Natural killer cell treated with Interleukin-12 subunit alpha and Interleukin-12 subunit beta and Interleukin-15 and Interleukin-18, amount 100 ng/mL, for 72 hours (primary cell): ENCODE data around the gene CCDC110. TPM values are rescaled to one million over a fixed set of nuclear protein-coding genes. Genes with fewer than 3 reads are reported as not detected.

ENCODE experiments used
- ATAC-seq, 2 donors: fragments of 150-1000 bp; cut with Tn5 transposase in 1 of 2; sonication (Bioruptor Pico), chemical (Tn5 transposase) in 1 of 2; 2 replicates each; pipeline ENCODE4 v1.10.0; 2021
- DNase-seq: peaks from one replicate; pipeline ENCODE4 v3.0.0; 2022; ENCODE audit warnings: low spot score
- H3K27ac Mint-ChIP-seq, 2 donors: 1 replicate in 1 of 2; 2 replicates in 1 of 2; pipeline ENCODE4 v1.8.0; 2022; ENCODE audit warnings: mixed read lengths in 2 of 2, mild to moderate bottlenecking in 1 of 2, moderate library complexity in 1 of 2
- H3K27me3 Mint-ChIP-seq, 2 donors: 1 replicate in 1 of 2; 2 replicates in 1 of 2; pipeline ENCODE4 v1.8.0; 2022; ENCODE audit warnings: mixed read lengths in 2 of 2
- H3K36me3 Mint-ChIP-seq: one replicate; pipeline ENCODE4 v1.8.0; 2022; ENCODE audit warnings: mixed read lengths
- H3K4me1 Mint-ChIP-seq, 2 donors: 1 replicate in 1 of 2; 2 replicates in 1 of 2; pipeline ENCODE4 v1.8.0; 2022; ENCODE audit warnings: low read depth in 2 of 2, mixed read lengths in 2 of 2, mild to moderate bottlenecking in 1 of 2
- H3K4me3 Mint-ChIP-seq: one replicate; pipeline ENCODE4 v1.8.0; 2022; ENCODE audit warnings: mixed read lengths
- H3K9me3 Mint-ChIP-seq: 2 replicates; pipeline ENCODE4 v1.8.0; 2022; ENCODE audit warnings: mixed read lengths
- total RNA-seq, 2 donors: library from RNA; stranded (reverse); gene quantifications; one replicate each; pipeline ENCODE4 v1.2.3, GENCODE V29; 2022

CCDC110 gene
- total RNA-seq, 2 donors from 2014 or later, result not detected

- no peaks in the 10 kb centered on the region for H3K9me3 Mint-ChIP-seq
- H3K27me3 Mint-ChIP-seq, result peaks cover 20 to 49% of the 10 kb centered on the region in 2 donors
- ATAC-seq (no peak), DNase-seq (no peak)
- H3K36me3 Mint-ChIP-seq, result no peaks in the 10 kb centered on the region
- H3K4me3 Mint-ChIP-seq, result no peak overlapping the region
- no peak overlapping the region for H3K27ac Mint-ChIP-seq
- peaks cover 3 to 5% of the 10 kb centered on the region in 2 donors for H3K4me1 Mint-ChIP-seq
Measured at GRCh38 chr4:185465707-185466106, 5.8 kb downstream of the CCDC110 start.

- no peaks in the 10 kb centered on the region for H3K9me3 Mint-ChIP-seq
- no peak overlapping the region for H3K4me3 Mint-ChIP-seq
- H3K4me1 Mint-ChIP-seq, result no peaks in the 10 kb centered on the region
- DNase-seq (no peak), ATAC-seq (no peak)
- H3K36me3 Mint-ChIP-seq, result no peaks in the 10 kb centered on the region
- no peak overlapping the region for H3K27ac Mint-ChIP-seq
- peaks cover 24 to 57% of the 10 kb centered on the region in 2 donors for H3K27me3 Mint-ChIP-seq
Measured at GRCh38 chr4:185464887-185465286, 6.6 kb downstream of the CCDC110 start.

- DNase-seq (no peak), ATAC-seq (no peak)
- H3K9me3 Mint-ChIP-seq, result no peaks in the 10 kb centered on the region
- H3K36me3 Mint-ChIP-seq, result no peaks in the 10 kb centered on the region
- H3K27ac Mint-ChIP-seq, result no peak overlapping the region
- peaks cover 28 to 61% of the 10 kb centered on the region in 2 donors for H3K27me3 Mint-ChIP-seq
- H3K4me3 Mint-ChIP-seq, result no peak overlapping the region
- H3K4me1 Mint-ChIP-seq, result no peaks in the 10 kb centered on the region
Measured at GRCh38 chr4:185464183-185464582, 7.3 kb downstream of the CCDC110 start.

DNA sequence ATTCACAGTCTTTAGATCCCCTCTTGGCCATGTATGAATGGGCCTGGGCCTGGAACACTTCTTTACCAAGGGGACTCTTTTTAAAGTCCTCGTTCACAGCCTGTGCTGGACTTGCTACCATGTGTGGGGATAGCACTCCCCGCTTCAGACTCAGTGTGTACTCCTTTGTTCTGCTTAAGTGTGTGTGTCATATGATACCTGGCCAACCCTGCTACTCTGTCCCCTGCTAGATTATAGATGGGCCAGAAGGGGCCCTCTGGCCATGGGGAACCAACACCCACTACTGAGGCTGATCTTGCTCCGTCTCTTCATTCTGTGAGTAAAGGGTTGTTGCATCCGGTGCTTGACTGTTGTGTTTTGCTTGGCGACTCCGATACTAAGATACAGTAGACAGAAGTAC is 8.0 kb downstream of the CCDC110 start:
- Mint-ChIP-seq H3K9me3 (no peaks in the 10 kb centered on the region), H3K36me3 (no peaks in the 10 kb centered on the region), H3K27me3 (peaks cover 31 to 63% of the 10 kb centered on the region in 2 donors), H3K4me3 (no peak overlapping the region), H3K27ac (no peak overlapping the region), H3K4me1 (no peaks in the 10 kb centered on the region)
- DNase-seq (no peak), ATAC-seq (peak in 1 of 2 donors; percentile 61)

DNA sequence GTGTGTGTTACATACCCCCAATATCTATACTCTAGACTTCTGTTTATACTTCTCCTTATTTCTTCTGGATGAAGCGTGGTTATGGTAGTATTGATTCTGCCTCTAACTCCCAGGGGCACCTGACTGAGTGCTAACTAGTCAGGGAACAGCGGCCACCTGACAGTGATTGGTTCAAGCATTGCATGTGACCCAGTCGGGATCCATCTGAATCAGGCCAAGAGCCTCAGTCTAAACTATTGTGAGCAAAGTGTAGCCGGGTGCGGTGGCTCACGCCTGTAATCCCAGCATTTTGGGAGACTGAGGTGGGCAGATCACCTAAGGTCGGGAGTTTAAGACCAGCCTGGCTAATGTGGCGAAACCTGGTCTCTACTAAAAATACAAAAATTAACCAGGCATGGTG is 10.0 kb downstream of the CCDC110 start:
- Mint-ChIP-seq H3K36me3 (no peaks in the 10 kb centered on the region), H3K9me3 (no peaks in the 10 kb centered on the region), H3K4me3 (no peak overlapping the region), H3K4me1 (no peaks in the 10 kb centered on the region), H3K27me3 (peaks cover 30 to 64% of the 10 kb centered on the region in 2 donors), H3K27ac (no peak overlapping the region)
- DNase-seq (no peak), ATAC-seq (no peak)

DNA sequence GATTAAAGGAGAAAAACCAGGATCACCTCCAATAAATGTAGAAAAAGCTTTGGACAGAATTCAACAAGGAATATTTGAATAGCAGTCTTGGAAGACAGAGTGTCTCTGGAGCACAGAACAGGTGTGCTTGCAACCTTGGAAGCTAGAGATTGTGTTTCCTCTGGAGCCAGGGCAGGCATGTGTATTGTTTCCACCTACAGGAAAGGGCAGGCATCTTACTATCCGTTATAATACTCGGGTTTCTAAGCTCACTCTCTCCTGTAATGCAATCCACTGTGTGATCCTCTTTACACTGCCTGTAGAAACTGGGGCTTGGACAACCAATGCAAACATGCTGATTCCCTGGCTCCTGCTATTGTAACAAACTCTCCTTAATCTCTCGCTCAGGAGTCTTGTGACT is 14.4 kb downstream of the CCDC110 start:
- no peak overlapping the region for H3K4me3 Mint-ChIP-seq
- H3K9me3 Mint-ChIP-seq, result no peaks in the 10 kb centered on the region
- no peaks in the 10 kb centered on the region for H3K36me3 Mint-ChIP-seq
- DNase-seq (no peak), ATAC-seq (no peak)
- no peaks in the 10 kb centered on the region for H3K4me1 Mint-ChIP-seq
- H3K27ac Mint-ChIP-seq, result no peak overlapping the region
- H3K27me3 Mint-ChIP-seq, result peaks cover 30 to 48% of the 10 kb centered on the region in 2 donors

DNA sequence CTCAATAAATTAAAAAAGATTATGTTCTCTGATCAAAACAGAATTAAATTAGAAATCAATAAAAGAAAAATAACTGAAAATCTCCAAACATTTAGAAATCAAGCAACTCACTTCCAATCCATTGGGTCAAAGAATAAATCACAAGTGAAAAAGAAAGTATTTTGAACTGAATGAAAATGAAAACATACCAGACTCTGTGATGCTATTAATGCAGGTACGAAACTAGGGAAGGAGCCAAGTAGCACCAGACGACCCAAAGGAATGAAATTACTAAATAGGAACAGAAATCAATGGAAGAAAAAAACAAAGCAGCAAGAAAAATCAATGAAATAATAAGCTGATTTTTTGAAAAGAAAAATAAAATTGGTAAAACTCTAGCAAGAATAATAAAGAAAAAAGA is 15.4 kb downstream of the CCDC110 start:
- no peaks in the 10 kb centered on the region for H3K36me3 Mint-ChIP-seq
- ATAC-seq (no peak), DNase-seq (no peak)
- no peak overlapping the region for H3K27ac Mint-ChIP-seq
- no peak overlapping the region for H3K4me3 Mint-ChIP-seq
- no peaks in the 10 kb centered on the region for H3K9me3 Mint-ChIP-seq
- no peaks in the 10 kb centered on the region for H3K4me1 Mint-ChIP-seq
- H3K27me3 Mint-ChIP-seq, result peaks cover 26 to 41% of the 10 kb centered on the region in 2 donors

GRCh38 chr4:185445209-185445608 is 26.3 kb downstream of the CCDC110 start:
- Mint-ChIP-seq H3K4me3 (no peak overlapping the region), H3K27me3 (peaks cover 2 to 25% of the 10 kb centered on the region in 2 donors), H3K9me3 (no peaks in the 10 kb centered on the region), H3K36me3 (no peaks in the 10 kb centered on the region), H3K4me1 (no peaks in the 10 kb centered on the region), H3K27ac (no peak overlapping the region)
- no peak for DNase-seq
- no peak for ATAC-seq

DNA sequence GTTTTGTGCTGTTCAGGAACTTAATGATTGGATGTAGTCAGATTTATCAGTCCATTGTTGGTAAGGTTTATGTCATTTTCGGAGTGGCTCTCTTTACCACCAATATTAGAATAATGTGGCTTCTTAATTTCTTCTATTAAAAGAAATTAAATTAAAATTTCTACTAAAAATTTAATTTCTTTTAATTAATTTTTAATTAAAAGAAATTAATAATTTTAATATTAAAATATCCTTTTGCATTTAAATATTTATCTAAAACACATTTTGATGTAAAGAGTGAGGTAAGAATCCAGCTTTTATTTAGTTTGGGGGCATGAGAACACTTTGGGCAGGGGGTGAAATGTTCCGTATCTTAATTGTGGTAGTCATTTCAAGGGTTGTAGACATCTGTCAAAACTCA is 30.1 kb downstream of the CCDC110 start:
- no peaks in the 10 kb centered on the region for H3K4me1 Mint-ChIP-seq
- DNase-seq (no peak), ATAC-seq (no peak)
- no peak overlapping the region for H3K4me3 Mint-ChIP-seq
- no peak overlapping the region for H3K27ac Mint-ChIP-seq
- no peaks in the 10 kb centered on the region for H3K36me3 Mint-ChIP-seq
- no peaks in the 10 kb centered on the region for H3K9me3 Mint-ChIP-seq
- H3K27me3 Mint-ChIP-seq, result peaks cover 2 to 17% of the 10 kb centered on the region in 2 donors

GRCh38 chr4:185437809-185438208 is 33.7 kb downstream of the CCDC110 start:
- Mint-ChIP-seq H3K36me3 (no peaks in the 10 kb centered on the region), H3K4me3 (no peak overlapping the region), H3K27me3 (peaks cover 2 to 11% of the 10 kb centered on the region in 2 donors), H3K27ac (no peak overlapping the region), H3K4me1 (no peaks in the 10 kb centered on the region), H3K9me3 (no peaks in the 10 kb centered on the region)
- ATAC-seq (peak in 1 of 2 donors; percentile 46), DNase-seq (no peak)

GRCh38 chr4:185435466-185435865 is 36.1 kb downstream of the CCDC110 start:
- Mint-ChIP-seq H3K9me3 (no peaks in the 10 kb centered on the region), H3K36me3 (no peaks in the 10 kb centered on the region), H3K27me3 (peaks cover 4 to 14% of the 10 kb centered on the region in 2 donors), H3K4me3 (no peak overlapping the region), H3K4me1 (no peaks in the 10 kb centered on the region), H3K27ac (no peak overlapping the region)
- DNase-seq, result no peak
- ATAC-seq, result no peak

DNA sequence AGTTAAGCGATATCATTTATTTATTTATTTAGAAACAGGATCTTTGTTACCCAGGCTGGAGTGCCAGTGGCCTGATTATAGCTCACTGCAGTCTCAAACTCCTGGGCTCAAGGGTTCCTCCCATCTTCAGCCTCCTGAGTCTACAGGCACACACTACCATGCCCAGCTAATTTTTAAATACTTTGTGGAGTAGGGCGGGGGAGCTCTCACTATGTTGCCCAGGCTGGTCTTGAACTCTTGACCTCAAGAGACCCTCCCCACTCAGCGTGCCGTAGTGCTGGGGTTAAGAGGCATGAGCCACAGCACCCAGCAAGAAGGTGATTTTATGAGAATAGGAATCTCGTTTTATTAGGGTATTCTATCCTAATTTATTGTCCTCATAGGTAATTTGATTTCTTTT is 41.9 kb downstream of the CCDC110 start:
- H3K4me3 Mint-ChIP-seq, result no peak overlapping the region
- H3K27ac Mint-ChIP-seq, result no peak overlapping the region
- H3K4me1 Mint-ChIP-seq, result peaks cover 10 to 12% of the 10 kb centered on the region in 2 donors
- ATAC-seq (no peak), DNase-seq (no peak)
- H3K27me3 Mint-ChIP-seq, result peaks cover 14 to 15% of the 10 kb centered on the region in 2 donors
- H3K36me3 Mint-ChIP-seq, result peaks cover 6% of the 10 kb centered on the region
- H3K9me3 Mint-ChIP-seq, result no peaks in the 10 kb centered on the region

DNA sequence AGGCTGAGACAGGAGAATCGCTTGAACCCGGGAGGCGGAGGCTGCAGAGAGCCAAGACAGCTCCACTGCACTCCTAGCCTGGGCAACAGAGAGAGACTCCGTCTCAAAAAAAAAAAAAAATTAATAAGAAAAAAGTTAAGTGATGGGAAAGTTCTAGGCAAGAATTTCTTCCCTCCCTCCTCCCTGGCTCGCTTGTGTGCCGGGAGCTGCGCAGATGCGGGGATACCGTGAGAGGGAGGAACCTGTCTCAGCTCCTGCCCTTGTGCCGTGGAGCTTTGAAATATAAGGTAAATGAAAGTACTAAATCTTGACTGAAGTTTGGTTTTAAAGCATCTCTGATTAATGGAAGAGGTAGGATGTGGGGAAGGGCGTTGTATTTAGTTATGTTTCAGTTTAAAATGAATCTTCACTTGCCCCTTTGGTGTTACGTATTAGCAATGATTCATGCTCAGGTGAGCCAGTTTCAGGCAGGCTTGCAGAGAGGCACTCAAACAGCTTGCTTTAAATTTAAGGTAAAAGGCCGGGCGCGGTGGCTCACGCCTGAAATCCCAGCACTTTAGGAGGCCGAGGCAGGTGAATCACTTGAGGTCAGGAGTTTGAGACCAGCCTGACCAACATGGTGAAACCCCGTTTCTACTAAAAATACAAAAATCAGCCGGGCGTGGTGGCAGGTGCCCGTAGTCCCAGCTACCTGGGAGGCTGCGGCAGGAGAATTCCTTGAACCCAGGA is 44.4 kb downstream of the CCDC110 start:
- DNase-seq, result no peak
- H3K27me3 Mint-ChIP-seq, result peaks cover 14 to 15% of the 10 kb centered on the region in 2 donors

DNA sequence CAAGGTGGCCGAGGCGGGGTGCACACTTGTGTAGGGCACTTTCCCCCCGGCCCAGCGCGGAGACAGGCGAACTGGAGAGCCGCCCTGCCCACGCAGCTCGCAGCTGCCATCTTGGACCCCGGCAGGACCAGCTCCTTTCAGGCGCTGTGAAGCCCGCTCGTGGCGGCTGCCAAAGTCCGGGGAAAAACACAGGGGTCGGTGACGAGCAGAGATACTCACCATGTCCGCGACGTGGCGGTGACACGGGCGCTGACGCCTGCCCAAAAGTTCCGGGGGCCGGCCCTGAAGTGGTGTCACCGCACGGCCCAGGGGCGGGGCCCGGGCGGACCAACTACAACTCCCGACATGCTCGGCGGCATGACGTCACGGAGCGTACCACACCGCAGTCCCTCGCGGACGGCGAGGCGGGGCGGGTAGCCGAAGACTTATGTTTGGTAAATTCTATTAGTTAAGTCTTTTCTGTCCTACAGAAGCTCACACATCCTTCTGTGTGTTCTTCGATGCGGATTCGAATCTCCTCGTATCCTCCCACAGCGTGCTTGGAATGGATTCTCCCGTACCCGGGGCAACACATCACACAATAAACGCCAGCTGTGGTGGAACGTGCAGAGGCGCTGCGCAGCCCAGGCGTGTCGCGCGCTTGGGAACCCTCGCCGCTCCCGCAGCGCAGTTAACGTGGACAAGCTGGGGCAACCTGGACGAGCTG is 45.7 kb downstream of the CCDC110 start, which contains the start of gene UFSP2:
TSS of gene UFSP2 (minus strand) at position 318 of the 706 bp plus-strand sequence. CDS start at position 222, 96 bp downstream.
- H3K36me3 Mint-ChIP-seq, result peaks cover 17% of the 10 kb centered on the region
- peak within 1 kb of the TSS; percentile 96 for H3K4me3 Mint-ChIP-seq
- peaks cover 5 to 10% of the 10 kb centered on the region in 2 donors for H3K27me3 Mint-ChIP-seq
- H3K27ac Mint-ChIP-seq, result peak within 1 kb of the TSS; percentile 89 to 90
- H3K4me1 Mint-ChIP-seq, result peaks cover 20 to 25% of the 10 kb centered on the region in 2 donors
- DNase-seq, result peak; percentile 92
- peak; percentile 97 to 98 for ATAC-seq
- no peaks in the 10 kb centered on the region for H3K9me3 Mint-ChIP-seq

More for the DNA sequence above, 44.4 kb downstream of the CCDC110 start:
- H3K27ac Mint-ChIP-seq, result peak overlapping the region in 1 of 2 donors; percentile 89
- peaks cover 13 to 21% of the 10 kb centered on the region in 2 donors for H3K4me1 Mint-ChIP-seq
- ATAC-seq, result no peak
- peaks cover 7% of the 10 kb centered on the region for H3K36me3 Mint-ChIP-seq
- H3K4me3 Mint-ChIP-seq, result no peak overlapping the region
- H3K9me3 Mint-ChIP-seq, result no peaks in the 10 kb centered on the region
